Keratinocyte (primary cell): ENCODE results near the gene FRYL.

Source experiments
- CTCF ChIP-seq, 3 experiments: IDR thresholded peaks in 1 of 3; conservative IDR thresholded peaks in 1 of 3; optimal IDR thresholded peaks in 1 of 3; 2 replicates in 2 of 3; 3 replicates in 1 of 3; pipeline versions ENCODE3 to v1.5.1; 2011; ENCODE audit warnings: low read length in 3 of 3, mild to moderate bottlenecking in 3 of 3, moderate library complexity in 2 of 3, control low read depth in 1 of 3, inconsistent platforms in 1 of 3; ENCODE audit not compliant: insufficient read depth in 2 of 3; ENCODE audit errors: extremely low read depth in 1 of 3
- EZH2 ChIP-seq: IDR thresholded peaks from one replicate; pipeline ENCODE4 v1.6.1; 2012; ENCODE audit warnings: inconsistent platforms, mild to moderate bottlenecking, low read length, moderate library complexity

- no peak for TF ChIP-seq CTCF (optimal IDR thresholded peaks at IDR 0.05 in 1 of 3, IDR thresholded peaks at IDR 0.05 in 1 of 3, conservative IDR thresholded peaks at IDR 0.05 in 1 of 3; ENCODE audit: extremely low read depth in 1 of 3, insufficient read depth in 2 of 3, low read length in 3 of 3)
- TF ChIP-seq EZH2, result no peak
Observed at GRCh38 chr4:48694824-48695223, 85.3 kb downstream of the FRYL start.
